Measurements from ENCODE around the gene ARHGAP15.

- TF ChIP-seq CTCF (IDR thresholded peaks at IDR 0.05), result no peak
- no peak for TF ChIP-seq POLR2AphosphoS5 (IDR thresholded peaks at IDR 0.05)
- no peak for TF ChIP-seq POLR2A (IDR thresholded peaks at IDR 0.05)
- TF ChIP-seq EP300 (IDR thresholded peaks at IDR 0.05), result no peak
Observed at GRCh38 chr2:143815082-143815481, 685.9 kb downstream of the ARHGAP15 start.

All from suprapubic skin (tissue), 4 donors.